ENCODE measurements around the gene LONP1.

- TF ChIP-seq CTCF (IDR thresholded peaks at IDR 0.05) = no peak
- no peak for TF ChIP-seq POLR2A (IDR thresholded peaks at IDR 0.05)
These were observed 67.7 kb downstream of the LONP1 start for GRCh38 chr19:5652261-5652660.
